Adrenal gland (tissue), 19 donors: ENCODE measurements around the gene JKAMP. TPM values are rescaled to one million over a fixed set of nuclear protein-coding genes. Genes with fewer than 3 reads are reported as not detected.
A peak's percentile ranks its signal among the peaks of the same experiment; 100 is the strongest.

ENCODE experiments used
- DNase-seq, 7 donors: peaks; one replicate each; pipeline ENCODE4 v3.0.0-alpha.2; 2019 to 2020
- H3K27ac ChIP-seq, 5 donors: fragments of 200-600 bp; sonication (generic) in 4 of 5; 1 replicate in 3 of 5; 2 replicates in 2 of 5; pipeline versions ENCODE4 v1.5.1 to v1.8.0; 2016 to 2020; ENCODE audit warnings: mild to moderate bottlenecking in 1 of 5
- H3K27me3 ChIP-seq: fragments of 200-600 bp; 2 replicates; pipeline ENCODE4 v1.8.0; 2021
- H3K36me3 ChIP-seq, 2 donors: fragments of 200-600 bp; replicated peaks in 1 of 2; 1 replicate in 1 of 2; 2 replicates in 1 of 2; pipeline versions ENCODE4 v1.5.1 to v1.8.0; 2018 to 2022
- H3K4me1 ChIP-seq, 2 donors: fragments of 200-600 bp; replicated peaks in 1 of 2; 1 replicate in 1 of 2; 2 replicates in 1 of 2; pipeline versions ENCODE4 v1.5.1 to v1.8.0; 2018 to 2021
- H3K4me3 ChIP-seq, 4 donors: fragments of 200-600 bp; sonication (generic) in 3 of 4; one replicate each; pipeline ENCODE4 v1.5.1; 2016 to 2018
- H3K9me3 ChIP-seq, 3 donors: fragments of 200-600 bp; sonication (generic) in 1 of 3; replicated peaks in 1 of 3; 1 replicate in 2 of 3; 2 replicates in 1 of 3; pipeline versions ENCODE4 v1.5.1 to v1.8.0; 2016 to 2021
- CTCF ChIP-seq, 6 experiments: fragments of 450-650 bp in 4 of 6; fragments of 200-600 bp in 2 of 6; sonication (generic) in 1 of 6; IDR thresholded peaks; 1 replicate in 5 of 6; 2 replicates in 1 of 6; pipeline versions ENCODE4 v1.5.1 to v1.8.0; 2016 to 2021; ENCODE audit warnings: antibody characterized with exemption in 6 of 6, mild to moderate bottlenecking in 2 of 6, moderate library complexity in 1 of 6
- POLR2A ChIP-seq, 2 donors: fragments of 450-650 bp; IDR thresholded peaks; one replicate each; pipeline ENCODE4 v1.6.1; 2017; ENCODE audit warnings: antibody characterized with exemption in 2 of 2, mild to moderate bottlenecking in 2 of 2, moderate library complexity in 1 of 2
- WGBS, 4 donors: extraction: QIAGEN DNeasy Blood & Tissue Kit in 2 of 4; methylation state at CpG; one replicate each; pipeline versions ENCODE4 v1.1.5 to v1.1.7; 2013 to 2017; 5-methylcytosine and 5-hydroxymethylcytosine counted together
- intact Hi-C, 2 donors: fragments of 100-400 bp; cut with DNase I; formaldehyde crosslinking; loops; one replicate each; pipeline versions ENCODE4 v1.14.1 to v1.15.0; 2022 to 2023
- long read RNA-seq, 10 donors: library from polyadenylated mRNA in 3 of 10; unstranded in 2 of 10; stranded (forward) in 1 of 10; transcript quantifications; one replicate each; pipeline ENCODE4 v2.0.0 and lab custom pipeline, GENCODE V29; 2021 to 2026
- polyA plus RNA-seq, 3 donors: library from polyadenylated mRNA; stranded (reverse); fragments of 200-250 nt in 2 of 3; fragments of 350-450 nt in 1 of 3; fragmentation: Illumina TruSeq in 1 of 3; extraction: RNeasy Lipid Tissue Mini Kit (QIAGEN cat#74804) in 1 of 3; gene quantifications; one replicate each; pipeline ENCODE4 v1.2.3, GENCODE V29; 2013 to 2014
- total RNA-seq, 9 donors: library from RNA; depleted of rRNA in 4 of 9; stranded (reverse); fragments of >200 nt in 4 of 9; fragments of 120-200 nt in 1 of 9; fragmentation: NEBNext Ultra II Directional in 1 of 9; extraction: Animal tissue kit (Norgen Biotek cat#: 25700) in 1 of 9; gene quantifications; one replicate each; pipeline versions ENCODE4 v1.1.0 to v1.2.4, GENCODE V29; 2013 to 2023
- donor health status: healthy with polysubstance abuse.
- donor health status: Bipolar disorder and iron deficiency.
- donor health status: DM: yes; HTN: yes; CAD: no.
- donor health status: DM: no; HTN: no; CAD: no.
- donor health status: DM: no; HTN: no; CAD: no.
- donor health status: DM: yes; HTN: yes; CAD: no.

The JKAMP gene
- total RNA-seq (100 to 1,000 TPM in 1 of 9 donors, 10 to 100 TPM in 8; 35.7 to 116 (median 56.8) TPM), polyA plus RNA-seq (100 to 1,000 TPM in 1 of 3 donors, 10 to 100 TPM in 2; 17.7 to 102 (median 23.5) TPM)
- long read RNA-seq, donor 1, transcript JKAMP-201 (7 exons, 1,726 nt) = major isoform, 46 of 72 reads
- long read RNA-seq, donor 1, transcript JKAMP-203 (7 exons, 1,636 nt) = minor isoform, 16 of 72 reads
- long read RNA-seq, donor 1, partial matches to known transcripts = 0 of 72 reads
- long read RNA-seq, donor 1, other reads (novel, unspliced or antisense) = 0 of 72 reads
- long read RNA-seq, donor 2, transcript JKAMP-203 (7 exons, 1,636 nt) = minor isoform, 6 of 25 reads
- long read RNA-seq, donor 2, transcript JKAMP-201 (7 exons, 1,726 nt) = major isoform, 13 of 25 reads
- long read RNA-seq, donor 2, partial matches to known transcripts = 0 of 25 reads
- long read RNA-seq, donor 2, other reads (novel, unspliced or antisense) = 0 of 25 reads
- long read RNA-seq, donor 3, transcript JKAMP-203 (7 exons, 1,636 nt) = minor isoform, 7 of 50 reads
- long read RNA-seq, donor 3, transcript JKAMP-201 (7 exons, 1,726 nt) = major isoform, 28 of 50 reads
- long read RNA-seq, donor 3, partial matches to known transcripts = 11 of 50 reads
- long read RNA-seq, donor 3, other reads (novel, unspliced or antisense) = 0 of 50 reads
- long read RNA-seq, donor 4, transcript JKAMP-201 (7 exons, 1,726 nt) = major isoform, 47 of 70 reads
- long read RNA-seq, donor 4, transcript JKAMP-203 (7 exons, 1,636 nt) = minor isoform, 12 of 70 reads
- long read RNA-seq, donor 4, partial matches to known transcripts = 0 of 70 reads
- long read RNA-seq, donor 4, other reads (novel, unspliced or antisense) = 5 of 70 reads
- long read RNA-seq, donor 5, transcript JKAMP-203 (7 exons, 1,636 nt) = minor isoform, 17 of 104 reads
- long read RNA-seq, donor 5, transcript JKAMP-201 (7 exons, 1,726 nt) = major isoform, 74 of 104 reads
- long read RNA-seq, donor 5, partial matches to known transcripts = 1 of 104 reads
- long read RNA-seq, donor 5, other reads (novel, unspliced or antisense) = 3 of 104 reads
- long read RNA-seq, donor 6, transcript JKAMP-203 (7 exons, 1,636 nt) = minor isoform, 11 of 42 reads
- long read RNA-seq, donor 6, transcript JKAMP-201 (7 exons, 1,726 nt) = major isoform, 23 of 42 reads
- long read RNA-seq, donor 6, partial matches to known transcripts = 4 of 42 reads
- long read RNA-seq, donor 6, other reads (novel, unspliced or antisense) = 3 of 42 reads
- long read RNA-seq, donor 7, transcript JKAMP-203 (7 exons, 1,636 nt) = minor isoform, 6 of 32 reads
- long read RNA-seq, donor 7, transcript JKAMP-201 (7 exons, 1,726 nt) = major isoform, 11 of 32 reads
- long read RNA-seq, donor 7, partial matches to known transcripts = 8 of 32 reads
- long read RNA-seq, donor 7, other reads (novel, unspliced or antisense) = 0 of 32 reads
- long read RNA-seq, donor 8, transcript JKAMP-203 (7 exons, 1,636 nt) = minor isoform, 14 of 66 reads
- long read RNA-seq, donor 8, transcript JKAMP-201 (7 exons, 1,726 nt) = major isoform, 40 of 66 reads
- long read RNA-seq, donor 8, partial matches to known transcripts = 0 of 66 reads
- long read RNA-seq, donor 8, other reads (novel, unspliced or antisense) = 0 of 66 reads
- long read RNA-seq, donor 9, transcript JKAMP-201 (7 exons, 1,726 nt) = major isoform, 22 of 48 reads
- long read RNA-seq, donor 9, transcript JKAMP-203 (7 exons, 1,636 nt) = minor isoform, 10 of 48 reads
- long read RNA-seq, donor 9, partial matches to known transcripts = 11 of 48 reads
- long read RNA-seq, donor 9, other reads (novel, unspliced or antisense) = 0 of 48 reads
- long read RNA-seq, donor 10, transcript JKAMP-201 (7 exons, 1,726 nt) = major isoform, 10 of 14 reads
- long read RNA-seq, donor 10, partial matches to known transcripts = 0 of 14 reads
- long read RNA-seq, donor 10, other reads (novel, unspliced or antisense) = 0 of 14 reads

DNA sequence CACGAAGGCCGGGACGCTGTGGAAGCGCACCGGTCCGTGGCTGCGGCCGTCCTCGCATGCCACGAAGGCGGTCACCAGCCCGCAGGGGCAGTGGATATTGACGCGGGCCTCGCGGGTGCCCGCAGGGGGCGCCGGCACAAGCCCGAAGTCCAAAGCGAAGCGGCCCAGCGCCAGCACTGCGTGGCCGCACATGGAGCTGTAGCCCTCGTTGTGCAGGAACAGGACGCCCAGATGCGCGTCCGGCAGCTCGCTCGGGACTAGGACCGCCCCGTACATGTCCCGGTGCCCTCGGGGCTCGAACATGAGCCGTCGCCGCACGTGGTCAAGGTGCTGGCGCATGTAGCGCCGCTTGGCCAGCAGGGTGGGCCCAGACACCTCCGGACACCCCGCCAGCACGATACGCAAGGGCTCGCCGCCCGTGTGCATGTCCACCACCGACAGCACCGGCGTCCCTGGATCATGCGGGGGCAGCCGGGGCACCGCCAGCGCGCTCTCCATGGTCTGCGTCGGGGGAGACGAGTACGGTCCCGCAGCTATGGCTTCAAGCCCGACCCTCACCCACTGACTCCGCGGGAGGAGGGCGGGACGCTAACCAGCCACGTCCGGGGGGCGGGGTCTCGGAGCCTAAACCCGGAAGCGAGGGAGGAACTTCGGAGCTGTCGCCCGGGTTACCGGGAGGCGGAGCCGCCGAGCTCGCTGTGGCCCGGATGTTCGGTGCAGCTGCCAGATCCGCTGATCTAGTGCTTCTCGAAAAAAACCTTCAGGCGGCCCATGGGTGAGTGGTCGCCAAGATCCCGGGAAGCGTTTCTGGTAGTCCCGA, at the start of gene JKAMP, which contains the start of gene L3HYPDH:
Gene JKAMP (plus strand): TSS at position 699 of the 820 bp plus-strand sequence. CDS start 73 bp downstream, at position 772.
Gene L3HYPDH (minus strand): TSS at position 590 of the 820 bp plus-strand sequence. CDS start 92 bp downstream, at position 498.
- H3K4me3 ChIP-seq = peak within 1 kb of the TSS; percentile 19 to 89 (median 77)
- H3K36me3 ChIP-seq = peaks cover 0 to 17% of the 10 kb centered on the region in 2 donors
- peak within 1 kb of the TSS; percentile 64 to 97 (median 95) for H3K27ac ChIP-seq
- peaks cover 29 to 75% of the 10 kb centered on the region in 2 donors for H3K4me1 ChIP-seq
- no peaks in the 10 kb centered on the region for H3K27me3 ChIP-seq
- TF ChIP-seq POLR2A (IDR thresholded peaks at IDR 0.05) (peak; percentile 74 to 80), CTCF (IDR thresholded peaks at IDR 0.05) (peak; percentile 25 to 66 (median 61))
- no peaks in the 10 kb centered on the region for H3K9me3 ChIP-seq
- WGBS, 4 donors = 0 to 1% (median 0%) methylated on average over 5 to 92 of the region's 92 CpGs
- DNase-seq = peak; percentile 97 to 99 (median 98)
- intact Hi-C loops = no loop called here

DNA sequence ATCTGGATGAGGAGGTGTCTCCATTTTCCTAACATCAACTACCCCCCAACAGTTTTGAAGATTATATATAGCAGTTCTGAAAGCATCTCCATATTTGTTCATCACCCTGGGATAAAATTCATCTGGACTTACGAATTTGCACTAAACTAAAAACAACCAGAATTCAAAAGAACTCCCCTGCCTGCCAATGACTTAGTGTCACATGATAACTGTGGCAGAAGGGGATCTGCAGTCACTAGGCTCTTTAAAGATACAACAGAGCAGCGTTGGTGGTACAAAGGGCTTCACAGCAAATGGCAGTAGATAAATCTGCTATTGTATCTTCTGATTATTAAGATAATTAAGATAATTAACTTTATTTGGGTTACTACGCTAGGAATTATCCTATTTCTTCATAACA, 49.2 kb upstream of the JKAMP start:
- Histone ChIP-seq H3K36me3 (no peaks in the 10 kb centered on the region), H3K27me3 (no peaks in the 10 kb centered on the region), H3K4me1 (no peaks in the 10 kb centered on the region), H3K27ac (no peak overlapping the region), H3K9me3 (no peaks in the 10 kb centered on the region), H3K4me3 (no peak overlapping the region)
- no peak for DNase-seq
- intact Hi-C loops = no loop called here
- WGBS, 4 donors = 86 to 95% (median 90%) methylated on average over 3 of the region's 3 CpGs
- no peak for TF ChIP-seq CTCF (IDR thresholded peaks at IDR 0.05)
- no peak for TF ChIP-seq POLR2A (IDR thresholded peaks at IDR 0.05)

GRCh38 chr14:59435987-59436386, 48.3 kb upstream of the JKAMP start:
- Histone ChIP-seq H3K27me3 (no peaks in the 10 kb centered on the region), H3K4me1 (no peaks in the 10 kb centered on the region), H3K36me3 (no peaks in the 10 kb centered on the region), H3K4me3 (no peak overlapping the region), H3K9me3 (no peaks in the 10 kb centered on the region), H3K27ac (no peak overlapping the region)
- WGBS, 4 donors = 67 to 81% (median 74%) methylated on average over 1 of the region's 1 CpG
- intact Hi-C loops = no loop called here
- TF ChIP-seq CTCF (IDR thresholded peaks at IDR 0.05) (no peak), POLR2A (IDR thresholded peaks at IDR 0.05) (no peak)
- DNase-seq = no peak
